Osteoblast (primary cell): ENCODE data around the gene THTPA. TPM values are rescaled to one million over a fixed set of nuclear protein-coding genes. Genes with fewer than 3 reads are reported as not detected.

Experiments used
- DNase-seq: peaks from one replicate; pipeline ENCODE4 v3.0.0; 2011; ENCODE audit warnings: low spot score, mixed read lengths; ENCODE audit not compliant: insufficient read length; ENCODE audit errors: missing footprints
- H2AFZ ChIP-seq: 2 replicates; pipeline ENCODE4 v1.6.0; 2011; ENCODE audit warnings: mild to moderate bottlenecking, low read length
- H3K27ac ChIP-seq: 2 replicates; pipeline ENCODE4 v1.5.1; 2011; ENCODE audit warnings: mild to moderate bottlenecking, low read depth, low read length, moderate library complexity
- H3K27me3 ChIP-seq: 2 replicates; pipeline ENCODE4 v1.6.0; 2012; ENCODE audit warnings: mild to moderate bottlenecking, control low read depth, inconsistent platforms, low read length, moderate library complexity; ENCODE audit not compliant: insufficient read depth
- H3K36me3 ChIP-seq: 2 replicates; pipeline ENCODE4 v1.5.1; 2011; ENCODE audit warnings: mild to moderate bottlenecking, low read length, control low read depth, moderate library complexity; ENCODE audit not compliant: insufficient read depth
- H3K4me1 ChIP-seq: 2 replicates; pipeline ENCODE4 v1.5.1; 2011; ENCODE audit warnings: mild to moderate bottlenecking, low read length, control low read depth, moderate library complexity; ENCODE audit not compliant: insufficient read depth
- H3K4me2 ChIP-seq: 2 replicates; pipeline ENCODE4 v1.6.0; 2011; ENCODE audit warnings: mild to moderate bottlenecking, low read length; ENCODE audit not compliant: insufficient read depth
- H3K4me3 ChIP-seq: fragments of 200-600 bp; sonication (generic); 3 replicates; pipeline ENCODE4 v1.5.1; 2012; ENCODE audit warnings: mild to moderate bottlenecking, low read length, inconsistent platforms; ENCODE audit not compliant: insufficient read depth
- H3K79me2 ChIP-seq: 2 replicates; pipeline ENCODE4 v1.6.0; 2012; ENCODE audit warnings: mild to moderate bottlenecking, low read length, control low read depth, inconsistent platforms; ENCODE audit not compliant: insufficient read depth
- H3K9me3 ChIP-seq: 2 replicates; pipeline ENCODE4 v1.5.1; 2011; ENCODE audit warnings: low read depth, low read length, control low read depth
- H4K20me1 ChIP-seq: 2 replicates; pipeline ENCODE4 v1.6.0; 2012; ENCODE audit warnings: mild to moderate bottlenecking, low read length, control low read depth; ENCODE audit not compliant: insufficient read depth
- total RNA-seq: library from RNA; depleted of rRNA; stranded (reverse); fragments of >200 nt; gene quantifications from 2 replicates; pipeline ENCODE4 v1.2.3, GENCODE V29; 2012
- TF ChIP-seq, protein P1 (sequence below): IDR thresholded peaks from 2 replicates; pipeline ENCODE4 v1.5.1; 2011; ENCODE audit warnings: mild to moderate bottlenecking, low read depth, low read length, moderate library complexity; ENCODE audit errors: extremely low read depth

THTPA gene
- total RNA-seq, 1 donor: 27.5 TPM

GRCh38 chr14:23568021-23568599, 12.0 kb downstream of the THTPA start:
- Histone ChIP-seq H3K79me2 (no peaks in the 10 kb centered on the region), H3K4me2 (peak overlapping the region; percentile 92), H2AFZ (peak overlapping the region; percentile 92), H3K36me3 (no peaks in the 10 kb centered on the region), H4K20me1 (no peaks in the 10 kb centered on the region), H3K27ac (no peak overlapping the region), H3K27me3 (peaks cover 23% of the 10 kb centered on the region), H3K4me1 (peaks cover 12% of the 10 kb centered on the region), H3K9me3 (no peaks in the 10 kb centered on the region), H3K4me3 (peak overlapping the region; percentile 78)
- TF ChIP-seq, protein P1, sequence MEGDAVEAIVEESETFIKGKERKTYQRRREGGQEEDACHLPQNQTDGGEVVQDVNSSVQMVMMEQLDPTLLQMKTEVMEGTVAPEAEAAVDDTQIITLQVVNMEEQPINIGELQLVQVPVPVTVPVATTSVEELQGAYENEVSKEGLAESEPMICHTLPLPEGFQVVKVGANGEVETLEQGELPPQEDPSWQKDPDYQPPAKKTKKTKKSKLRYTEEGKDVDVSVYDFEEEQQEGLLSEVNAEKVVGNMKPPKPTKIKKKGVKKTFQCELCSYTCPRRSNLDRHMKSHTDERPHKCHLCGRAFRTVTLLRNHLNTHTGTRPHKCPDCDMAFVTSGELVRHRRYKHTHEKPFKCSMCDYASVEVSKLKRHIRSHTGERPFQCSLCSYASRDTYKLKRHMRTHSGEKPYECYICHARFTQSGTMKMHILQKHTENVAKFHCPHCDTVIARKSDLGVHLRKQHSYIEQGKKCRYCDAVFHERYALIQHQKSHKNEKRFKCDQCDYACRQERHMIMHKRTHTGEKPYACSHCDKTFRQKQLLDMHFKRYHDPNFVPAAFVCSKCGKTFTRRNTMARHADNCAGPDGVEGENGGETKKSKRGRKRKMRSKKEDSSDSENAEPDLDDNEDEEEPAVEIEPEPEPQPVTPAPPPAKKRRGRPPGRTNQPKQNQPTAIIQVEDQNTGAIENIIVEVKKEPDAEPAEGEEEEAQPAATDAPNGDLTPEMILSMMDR: no peak
- peak; percentile 14 for DNase-seq

DNA sequence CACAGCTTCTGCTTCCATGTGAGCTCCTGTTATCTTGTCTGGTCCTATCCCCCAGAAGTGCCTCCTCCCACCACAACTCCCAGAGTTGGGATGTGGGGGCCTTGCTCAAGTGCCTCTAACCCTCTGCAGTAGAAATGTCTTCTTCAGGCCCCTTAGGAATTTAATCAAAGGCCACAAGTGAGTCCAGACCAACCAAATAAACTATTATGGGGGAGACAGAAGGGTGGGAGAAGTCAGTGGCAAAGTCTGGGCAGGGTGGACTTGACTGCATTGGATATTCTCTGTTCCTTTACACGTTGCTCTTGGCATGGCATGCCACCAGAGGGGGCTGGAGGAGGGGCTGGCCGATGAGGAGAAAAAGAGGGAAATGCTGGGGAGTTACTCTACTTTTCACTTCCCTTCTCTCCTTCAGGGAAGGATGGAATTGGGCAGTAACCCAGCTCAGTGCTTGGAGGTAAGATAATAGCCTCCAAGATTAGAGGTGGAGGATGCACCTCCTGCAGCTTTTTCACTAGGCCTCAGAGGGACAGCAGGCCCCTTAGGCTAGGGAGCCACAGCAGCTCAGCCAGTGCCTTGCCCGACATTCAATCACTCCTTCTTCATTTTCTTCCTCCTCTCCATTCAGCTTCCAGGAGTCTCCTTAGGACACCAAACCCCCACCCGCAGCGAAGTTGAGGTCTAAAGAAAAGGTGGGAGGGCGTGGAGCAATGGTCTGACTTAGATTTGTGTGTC, 12.7 kb downstream of the THTPA start:
- H3K27me3 ChIP-seq: peaks cover 23% of the 10 kb centered on the region
- H3K9me3 ChIP-seq: no peaks in the 10 kb centered on the region
- no peak overlapping the region for H2AFZ ChIP-seq
- peak; percentile 88 for DNase-seq
- H4K20me1 ChIP-seq: no peaks in the 10 kb centered on the region
- no peaks in the 10 kb centered on the region for H3K79me2 ChIP-seq
- TF ChIP-seq, protein P1: peak; percentile 24
- H3K36me3 ChIP-seq: no peaks in the 10 kb centered on the region
- no peak overlapping the region for H3K4me3 ChIP-seq
- peaks cover 12% of the 10 kb centered on the region for H3K4me1 ChIP-seq
- H3K27ac ChIP-seq: no peak overlapping the region
- no peak overlapping the region for H3K4me2 ChIP-seq

DNA sequence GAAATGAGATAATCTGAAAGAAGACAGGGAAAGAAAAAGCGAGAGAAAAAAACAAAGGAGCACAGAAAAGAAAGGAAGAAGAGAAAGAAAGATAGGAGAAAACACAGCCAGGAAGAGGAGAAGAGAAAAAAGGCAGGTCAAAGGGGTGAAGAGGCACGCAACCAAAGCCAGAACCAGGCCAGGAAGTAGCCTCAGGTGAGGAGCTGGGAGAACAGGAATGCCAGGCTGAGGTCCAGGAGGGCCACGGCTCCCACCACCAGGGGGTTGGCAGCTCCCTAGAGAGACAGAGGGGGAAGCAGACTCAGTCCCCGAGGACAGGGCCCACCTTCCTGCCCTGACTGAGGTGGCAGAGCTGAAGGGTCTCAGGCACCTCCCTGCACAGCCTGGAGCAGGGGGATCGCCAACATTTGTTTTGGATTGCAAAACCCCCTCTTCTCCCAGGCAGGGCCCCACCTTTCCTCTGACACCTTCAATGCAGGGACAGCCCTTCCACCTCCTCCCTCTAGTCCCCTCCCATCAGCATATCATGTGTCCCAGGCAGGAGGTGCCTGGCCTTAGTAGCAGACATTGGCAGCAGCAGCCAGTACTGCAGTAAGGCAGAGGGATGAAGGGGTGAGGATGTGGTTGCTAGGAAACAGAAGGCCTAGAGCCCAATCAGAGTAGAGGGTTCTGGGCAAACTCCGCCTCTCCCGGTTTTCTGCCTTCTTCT, 13.5 kb downstream of the THTPA start:
- peak; percentile 85 for DNase-seq
- Histone ChIP-seq H3K27ac (no peak overlapping the region), H3K27me3 (peaks cover 27% of the 10 kb centered on the region)

More for the DNA sequence above, 13.5 kb downstream of the THTPA start:
- H3K4me1 ChIP-seq: peaks cover 12% of the 10 kb centered on the region
- H2AFZ ChIP-seq: no peak overlapping the region
- no peaks in the 10 kb centered on the region for H4K20me1 ChIP-seq
- TF ChIP-seq, protein P1: no peak
- H3K9me3 ChIP-seq: no peaks in the 10 kb centered on the region
- no peaks in the 10 kb centered on the region for H3K36me3 ChIP-seq
- no peaks in the 10 kb centered on the region for H3K79me2 ChIP-seq
- no peak overlapping the region for H3K4me3 ChIP-seq
- no peak overlapping the region for H3K4me2 ChIP-seq
